Heart right ventricle (tissue), 16 donors: ENCODE data around the gene NAPA. TPM values are rescaled to one million over a fixed set of nuclear protein-coding genes. Genes with fewer than 3 reads are reported as not detected.

Source experiments
- ATAC-seq, 8 donors: fragments of 200-7000 bp; cut with Tn5 transposase; one replicate each; pipeline ENCODE4 v1.9.1; 2020; ENCODE audit warnings: mild to moderate bottlenecking in 8 of 8, moderate library complexity in 8 of 8, moderate number of reproducible peaks in 1 of 8
- DNase-seq, 2 donors: peaks; one replicate each; pipeline ENCODE4 v3.0.0-alpha.2; 2020
- H3K27ac ChIP-seq, 10 donors: fragments of 200-600 bp; sonication (generic) in 2 of 10; one replicate each; pipeline versions ENCODE4 v1.5.0 to v1.8.0; 2020 to 2022; ENCODE audit warnings: mild to moderate bottlenecking in 3 of 10
- H3K27me3 ChIP-seq, 7 donors: fragments of 200-600 bp; one replicate each; pipeline ENCODE4 v1.8.0; 2021 to 2022; ENCODE audit warnings: mild to moderate bottlenecking in 2 of 7
- H3K36me3 ChIP-seq, 9 donors: fragments of 200-600 bp; sonication (generic) in 1 of 9; one replicate each; pipeline versions ENCODE4 v1.5.0 to v1.8.0; 2020 to 2022; ENCODE audit warnings: mild to moderate bottlenecking in 2 of 9
- H3K4me1 ChIP-seq, 9 donors: fragments of 200-600 bp; sonication (generic) in 1 of 9; one replicate each; pipeline versions ENCODE4 v1.5.0 to v1.8.0; 2020 to 2022; ENCODE audit warnings: mild to moderate bottlenecking in 4 of 9
- H3K4me3 ChIP-seq, 10 donors: fragments of 200-600 bp; sonication (generic) in 2 of 10; one replicate each; pipeline versions ENCODE4 v1.5.0 to v1.8.0; 2020 to 2022; ENCODE audit warnings: mild to moderate bottlenecking in 7 of 10, moderate library complexity in 2 of 10
- H3K9me3 ChIP-seq, 11 donors: fragments of 200-600 bp in 10 of 11; sonication (generic) in 2 of 11; one replicate each; pipeline versions ENCODE4 v1.5.0 to v1.8.0; 2013 to 2022; ENCODE audit warnings: mild to moderate bottlenecking in 2 of 11, control low read depth in 1 of 11, moderate library complexity in 1 of 11
- CTCF ChIP-seq, 9 donors: fragments of 200-600 bp; sonication (generic) in 2 of 9; IDR thresholded peaks; one replicate each; pipeline versions ENCODE4 v1.5.0 to v1.8.0; 2021 to 2022; ENCODE audit warnings: antibody characterized with exemption in 9 of 9, mild to moderate bottlenecking in 5 of 9, moderate library complexity in 1 of 9
- WGBS, 2 donors: extraction: QIAGEN DNeasy Blood & Tissue Kit; methylation state at CpG; one replicate each; pipeline ENCODE4 v1.1.7; 2013; ENCODE audit warnings: inconsistent platforms in 1 of 2; 5-methylcytosine and 5-hydroxymethylcytosine counted together
- intact Hi-C, 10 donors: fragments of 100-400 bp; cut with DNase I; formaldehyde crosslinking; loops; one replicate each; pipeline versions ENCODE4 v1.11.1 to v1.14.2; 2022
- polyA plus RNA-seq, 2 donors: library from polyadenylated mRNA; stranded (reverse); fragments of 200-250 nt; gene quantifications; one replicate each; pipeline ENCODE4 v1.2.3, GENCODE V29; 2013
- total RNA-seq, 10 donors: library from RNA; stranded (reverse); fragmentation: NEBNext Ultra II Directional in 3 of 10; extraction: Animal tissue kit (Norgen Biotek cat#: 25700) in 3 of 10; gene quantifications; one replicate each; pipeline versions ENCODE4 v1.2.1 to v1.2.4, GENCODE V29; 2021 to 2023
- donor health status: Arrhythmogenic right ventricular cardiomyopathy.
- donor health status: ischemic (EF 13 %, LVEDD 7.1; RV severe dilation, severe dysfunction).
- donor health status: healthy with polysubstance abuse.
- donor health status: DM: no; HTN: yes; CAD: no.
- donor health status: DM: no; HTN: no; CAD: no.
- donor health status: ischemic (EF 25% LVEDD 6.9; RV normal size, moderate dysfunction).
- donor health status: ischemic (EF 25% LVEDD 5.7; RV mildly dilated, moderate dysfunction).
- donor health status: healthy.
- donor health status: DM: yes; HTN: yes; CAD: no.
- donor health status: Ischemic cardiomyopathy.
- donor health status: ischemic (EF 35%, LVEDD 5.7; RV mildly dilated, moderate dysfunction).
- donor health status: nonischemic (EF 11% LVEDD 7.7; RV severe dilation, severe dysfunction).
- donor health status: DM: yes; HTN: yes; CAD: no.
- donor health status: PGD.
- donor health status: ischemic (EF 29% LVEDD 5.4; RV normal size, mild dysfunction).
- donor health status: nonischemic (EF 23%, LVEDD 6.1; RV moderate dilation, normal function).

NAPA gene
- total and polyA plus RNA-seq, 12 donors: 115 to 183 (median 125) TPM

- DNase-seq (no peak), ATAC-seq (no peak)
- no peak for TF ChIP-seq CTCF (IDR thresholded peaks at IDR 0.05)
- Histone ChIP-seq H3K4me3 (no peak overlapping the region), H3K27ac (peak overlapping the region in 1 of 10 donors; percentile 37), H3K9me3 (no peaks in the 10 kb centered on the region), H3K27me3 (no peaks in the 10 kb centered on the region), H3K4me1 (peaks cover 8 to 49% (median 28%) of the 10 kb centered on the region in 9 donors), H3K36me3 (peaks cover 5 to 85% (median 43%) of the 10 kb centered on the region in 9 donors)
- 82 to 83% methylated on average over 13 of the region's 13 CpGs for WGBS, 2 donors
- intact Hi-C loops: loop anchor here in 1 of 10 donors (10.0 kb wide), 1 partner anchor 68 kb away; no protein-coding TSS in a partner anchor
Observed at GRCh38 chr19:47503130-47503825, 11.6 kb downstream of the NAPA start.

GRCh38 chr19:47499863-47500830, 14.7 kb downstream of the NAPA start:
- TF ChIP-seq CTCF (IDR thresholded peaks at IDR 0.05): no peak
- no peak overlapping the region for H3K4me3 ChIP-seq
- no peaks in the 10 kb centered on the region for H3K9me3 ChIP-seq
- 86 to 87% methylated on average over 32 of the region's 32 CpGs for WGBS, 2 donors
- H3K27me3 ChIP-seq: no peaks in the 10 kb centered on the region
- intact Hi-C loops: loop anchor here in 1 of 10 donors (10.0 kb wide), 1 partner anchor 65 kb away; no protein-coding TSS in a partner anchor
- H3K36me3 ChIP-seq: peaks cover 5 to 98% (median 56%) of the 10 kb centered on the region in 9 donors
- H3K27ac ChIP-seq: no peak overlapping the region
- H3K4me1 ChIP-seq: peaks cover 0 to 38% (median 17%) of the 10 kb centered on the region in 9 donors
- no peak for ATAC-seq
- DNase-seq: no peak

GRCh38 chr19:47499371-47499770, 15.5 kb downstream of the NAPA start:
- Histone ChIP-seq H3K27me3 (no peaks in the 10 kb centered on the region), H3K9me3 (no peaks in the 10 kb centered on the region), H3K27ac (no peak overlapping the region), H3K36me3 (peaks cover 5 to 98% (median 56%) of the 10 kb centered on the region in 9 donors), H3K4me1 (peaks cover 0 to 46% (median 21%) of the 10 kb centered on the region in 9 donors), H3K4me3 (no peak overlapping the region)
- TF ChIP-seq CTCF (IDR thresholded peaks at IDR 0.05): no peak
- intact Hi-C loops: no loop called here
- no peak for ATAC-seq
- 93 to 94% methylated on average over 7 of the region's 7 CpGs for WGBS, 2 donors
- DNase-seq: no peak

GRCh38 chr19:47498561-47498960, 16.3 kb downstream of the NAPA start:
- Histone ChIP-seq H3K9me3 (no peaks in the 10 kb centered on the region), H3K4me1 (peaks cover 0 to 51% (median 29%) of the 10 kb centered on the region in 9 donors), H3K27ac (peak overlapping the region in 1 of 10 donors; percentile 41), H3K27me3 (no peaks in the 10 kb centered on the region), H3K4me3 (no peak overlapping the region), H3K36me3 (peaks cover 0 to 98% (median 53%) of the 10 kb centered on the region in 9 donors)
- WGBS, 2 donors: 94 to 95% methylated on average over 5 of the region's 5 CpGs
- DNase-seq: no peak
- intact Hi-C loops: no loop called here
- no peak for ATAC-seq
- no peak for TF ChIP-seq CTCF (IDR thresholded peaks at IDR 0.05)
